H1 (cell line): ENCODE measurements around the gene PTPRJ. TPM values are rescaled to one million over a fixed set of nuclear protein-coding genes. Genes with fewer than 3 reads are reported as not detected.

Experiments
- EGR1 ChIP-seq: IDR thresholded peaks from 2 replicates; pipeline ENCODE4 v1.6.1; 2011; ENCODE audit warnings: low read depth, low read length, borderline replicate concordance
- KDM5A ChIP-seq: fragments of 200-600 bp; IDR thresholded peaks from 2 replicates; pipeline ENCODE4 v1.7.1; 2012; ENCODE audit warnings: mild to moderate bottlenecking, low read length, inconsistent platforms, mixed read lengths
- POLR2A ChIP-seq, 2 experiments: IDR thresholded peaks; 1 replicate in 1 of 2; 2 replicates in 1 of 2; pipeline ENCODE4 v1.6.1; 2011; ENCODE audit warnings: low read depth in 2 of 2, low read length in 2 of 2, mild to moderate bottlenecking in 2 of 2; ENCODE audit errors: control extremely low read depth in 1 of 2
- POLR2AphosphoS5 ChIP-seq: IDR thresholded peaks from 2 replicates; pipeline ENCODE4 v1.6.1; 2011; ENCODE audit warnings: low read depth, low read length
- RAD21 ChIP-seq, 2 experiments: IDR thresholded peaks in 1 of 2; conservative IDR thresholded peaks in 1 of 2; 2 replicates each; pipeline ENCODE4 v1.6.1; 2011; ENCODE audit warnings: low read depth in 2 of 2, low read length in 2 of 2, improper control_type of control experiment in 1 of 2, inconsistent platforms in 1 of 2, mild to moderate bottlenecking in 1 of 2, moderate library complexity in 1 of 2
- RBBP5 ChIP-seq: IDR thresholded peaks from 2 replicates; pipeline ENCODE4 v1.7.1; 2012; ENCODE audit warnings: low read depth, mild to moderate bottlenecking, inconsistent platforms, low read length, moderate library complexity, borderline replicate concordance
- SAP30 ChIP-seq: fragments of 300-600 bp; sonication (generic); IDR thresholded peaks from 2 replicates; pipeline ENCODE4 v1.7.1; 2012; ENCODE audit warnings: low read length, moderate library complexity, mild to moderate bottlenecking, inconsistent platforms; ENCODE audit not compliant: insufficient read depth, insufficient replicate concordance
- SIRT6 ChIP-seq: IDR thresholded peaks from one replicate; pipeline ENCODE4 v1.7.1; 2012; ENCODE audit warnings: low read length, inconsistent platforms
- TBP ChIP-seq: IDR thresholded peaks from 2 replicates; pipeline ENCODE4 v1.6.1; 2011; ENCODE audit warnings: low read depth, low read length, improper control_type of control experiment
- ZNF274 ChIP-seq: IDR thresholded peaks from 2 replicates; pipeline ENCODE4 v1.7.0; 2012; ENCODE audit warnings: low read length, borderline replicate concordance; ENCODE audit errors: extremely low read depth
- polyA plus RNA-seq, 7 experiments: library from polyadenylated mRNA; depleted of rRNA in 3 of 7; stranded (reverse) in 5 of 7; unstranded in 2 of 7; fragments of >200 nt in 5 of 7; fragments of 200-250 nt in 2 of 7; gene quantifications; 1 replicate in 5 of 7; 2 replicates in 1 of 7; 4 replicates in 1 of 7; pipeline versions ENCODE4 v1.2.1 to v1.2.3, GENCODE V29; 2011 to 2013; ENCODE audit warnings: missing spikeins in 2 of 7, mixed read lengths in 2 of 7
- total RNA-seq: library from RNA; stranded (reverse); fragmentation: NEBNext Ultra II Directional; extraction: Animal tissue kit (Norgen Biotek cat#: 25700); gene quantifications from 2 replicates; pipeline ENCODE4 v1.2.1, GENCODE V29; 2021

PTPRJ gene
- total and polyA plus RNA-seq, 2 of the 8 experiments (the other 6 are each of a cell fraction or from before 2014, with no cell fraction given) = 4.4 to 22.6 TPM

- TF ChIP-seq RAD21 (IDR thresholded peaks at IDR 0.05 in 1 of 2, conservative IDR thresholded peaks at IDR 0.05 in 1 of 2; ENCODE audit: low read depth in 2 of 2, low read length in 2 of 2) (no peak), ZNF274 (no peak), RBBP5 (no peak), TBP (no peak), SIRT6 (no peak), EGR1 (no peak), POLR2AphosphoS5 (no peak), KDM5A (no peak), POLR2A (IDR thresholded peaks at IDR 0.05; ENCODE audit: control extremely low read depth in 1 of 2, low read depth in 2 of 2, low read length in 2 of 2) (no peak), SAP30 (no peak)
These were observed 54.8 kb downstream of the PTPRJ start (continued) for GRCh38 chr11:48034926-48035871.
